Frontal cortex (tissue), 4 donors: ENCODE results near the gene PCDH1. TPM values are rescaled to one million over a fixed set of nuclear protein-coding genes. Genes with fewer than 3 reads are reported as not detected.
A peak's percentile ranks its signal among the peaks of the same experiment; 100 is the strongest.

Experiments
- DNase-seq, 2 donors: peaks; one replicate each; pipeline ENCODE4 v3.0.0; 2012; ENCODE audit warnings: low spot score in 2 of 2
- FAIRE-seq: peaks from 2 replicates; lab custom pipeline; 2012; peaks lifted over from hg19 to GRCh38; lab: Jason Lieb, UNC
- total RNA-seq: library from RNA; depleted of rRNA; stranded (reverse); fragments of >200 nt; gene quantifications from one replicate; pipeline ENCODE4 v1.2.3, GENCODE V29; 2014
- donor health status: control.
- donor health status: control.
- donor health status: control.

PCDH1 gene
- total RNA-seq, 1 donor from 2014 or later, result 41.2 TPM

GRCh38 chr5:141861194-141861593 lies 17.0 kb downstream of the PCDH1 start:
- FAIRE-seq (no peak), DNase-seq (no peak)

- no peak for DNase-seq
- FAIRE-seq, result no peak
Observed at GRCh38 chr5:141858079-141858765, 20.0 kb downstream of the PCDH1 start.

- FAIRE-seq (no peak), DNase-seq (no peak)
Observed at GRCh38 chr5:141857226-141857625, 21.0 kb downstream of the PCDH1 start.

GRCh38 chr5:141856037-141856790 lies 22.0 kb downstream of the PCDH1 start:
- DNase-seq (no peak), FAIRE-seq (no peak)

GRCh38 chr5:141855265-141856036 lies 22.8 kb downstream of the PCDH1 start:
- DNase-seq, result peak; percentile 63 to 87
- FAIRE-seq, result no peak

- FAIRE-seq (no peak), DNase-seq (no peak)
Observed at GRCh38 chr5:141853895-141854626, 24.1 kb downstream of the PCDH1 start.

GRCh38 chr5:141852448-141852847 lies 25.8 kb downstream of the PCDH1 start:
- FAIRE-seq (no peak), DNase-seq (no peak)

- FAIRE-seq (no peak), DNase-seq (no peak)
Observed at GRCh38 chr5:141851195-141851874, 26.9 kb downstream of the PCDH1 start.

- DNase-seq, result no peak
- FAIRE-seq, result no peak
Observed at GRCh38 chr5:141850786-141851185, 27.4 kb downstream of the PCDH1 start.

GRCh38 chr5:141850244-141850768 lies 27.9 kb downstream of the PCDH1 start:
- DNase-seq (peak; percentile 77 to 82), FAIRE-seq (no peak)

- peak; percentile 90 to 93 for DNase-seq
- FAIRE-seq, result no peak
Observed at GRCh38 chr5:141849415-141850243, 28.6 kb downstream of the PCDH1 start.

- DNase-seq (peak; percentile 50 to 51), FAIRE-seq (no peak)
Observed at GRCh38 chr5:141848744-141849414, 29.3 kb downstream of the PCDH1 start.

- DNase-seq (peak; percentile 56 to 70), FAIRE-seq (no peak)
Observed at GRCh38 chr5:141846031-141846430, 32.2 kb downstream of the PCDH1 start.

GRCh38 chr5:141845371-141845851 lies 32.8 kb downstream of the PCDH1 start:
- FAIRE-seq (no peak), DNase-seq (no peak)

GRCh38 chr5:141844414-141845097 lies 33.7 kb downstream of the PCDH1 start:
- DNase-seq (no peak), FAIRE-seq (no peak)

GRCh38 chr5:141843156-141843927 lies 34.9 kb downstream of the PCDH1 start:
- no peak for FAIRE-seq

More at GRCh38 chr5:141843156-141843927, 34.9 kb downstream of the PCDH1 start:
- no peak for DNase-seq
